DOHH2 (cell line): ENCODE results near the gene SLC1A3.

Experiments used
- CTCF ChIP-seq: fragments of 200-600 bp; sonication (generic); IDR thresholded peaks from one replicate; pipeline ENCODE4 v1.5.1; 2014; ENCODE audit warnings: antibody characterized with exemption, mild to moderate bottlenecking, low read depth, low read length; ENCODE audit not compliant: poor library complexity, severe bottlenecking
- EZH2phosphoT487 ChIP-seq: fragments of 200-600 bp; sonication (generic); IDR thresholded peaks from 2 replicates; pipeline ENCODE4 v1.6.1; 2017; ENCODE audit warnings: borderline replicate concordance, mild to moderate bottlenecking, antibody characterized with exemption, low read length, moderate library complexity, mixed read lengths

GRCh38 chr5:36593867-36594266 lies 12.5 kb upstream of the SLC1A3 start:
- TF ChIP-seq CTCF: no peak
- no peak for TF ChIP-seq EZH2phosphoT487
